Thyroid gland (tissue), 4 donors: Measurements from ENCODE around the gene PCP4L1.

Experiments
- POLR2A ChIP-seq, 2 donors: fragments of 450-650 bp; IDR thresholded peaks; one replicate each; pipeline ENCODE4 v1.6.1; 2017; ENCODE audit warnings: antibody characterized with exemption in 2 of 2, mild to moderate bottlenecking in 2 of 2, moderate library complexity in 1 of 2
- TF ChIP-seq, protein P1 (sequence below), 6 experiments: fragments of 200-600 bp in 3 of 6; fragments of 450-650 bp in 3 of 6; sonication (generic) in 3 of 6; IDR thresholded peaks; one replicate each; pipeline ENCODE4 v1.5.1; 2016 to 2019; ENCODE audit warnings: antibody characterized with exemption in 6 of 6, mild to moderate bottlenecking in 2 of 6, inconsistent platforms in 1 of 6, moderate library complexity in 1 of 6

DNA sequence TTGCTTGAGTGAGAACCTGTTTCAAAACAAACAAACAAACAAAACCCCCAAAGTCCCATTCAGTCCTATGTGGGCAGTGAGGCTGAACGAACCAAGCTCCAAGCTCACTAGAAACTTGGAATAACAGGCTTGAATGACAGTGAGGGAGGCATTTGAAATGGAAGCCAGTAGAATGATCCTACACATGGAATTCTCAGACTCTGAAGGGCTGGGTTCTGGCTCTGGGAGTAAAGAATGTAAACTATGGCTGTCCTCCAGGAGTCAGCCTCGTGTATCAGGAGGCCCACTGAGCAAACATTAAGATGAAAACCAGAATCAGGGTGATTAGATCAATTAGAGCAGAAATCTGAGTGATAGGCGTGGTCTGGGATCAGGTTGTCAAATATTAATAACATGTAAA lies 14.9 kb downstream of the PCP4L1 start:
- TF ChIP-seq, protein P1, sequence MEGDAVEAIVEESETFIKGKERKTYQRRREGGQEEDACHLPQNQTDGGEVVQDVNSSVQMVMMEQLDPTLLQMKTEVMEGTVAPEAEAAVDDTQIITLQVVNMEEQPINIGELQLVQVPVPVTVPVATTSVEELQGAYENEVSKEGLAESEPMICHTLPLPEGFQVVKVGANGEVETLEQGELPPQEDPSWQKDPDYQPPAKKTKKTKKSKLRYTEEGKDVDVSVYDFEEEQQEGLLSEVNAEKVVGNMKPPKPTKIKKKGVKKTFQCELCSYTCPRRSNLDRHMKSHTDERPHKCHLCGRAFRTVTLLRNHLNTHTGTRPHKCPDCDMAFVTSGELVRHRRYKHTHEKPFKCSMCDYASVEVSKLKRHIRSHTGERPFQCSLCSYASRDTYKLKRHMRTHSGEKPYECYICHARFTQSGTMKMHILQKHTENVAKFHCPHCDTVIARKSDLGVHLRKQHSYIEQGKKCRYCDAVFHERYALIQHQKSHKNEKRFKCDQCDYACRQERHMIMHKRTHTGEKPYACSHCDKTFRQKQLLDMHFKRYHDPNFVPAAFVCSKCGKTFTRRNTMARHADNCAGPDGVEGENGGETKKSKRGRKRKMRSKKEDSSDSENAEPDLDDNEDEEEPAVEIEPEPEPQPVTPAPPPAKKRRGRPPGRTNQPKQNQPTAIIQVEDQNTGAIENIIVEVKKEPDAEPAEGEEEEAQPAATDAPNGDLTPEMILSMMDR (IDR thresholded peaks at IDR 0.05): no peak
- TF ChIP-seq POLR2A (IDR thresholded peaks at IDR 0.05): no peak
